ENCODE results near the gene INAFM2.

Gene INAFM2

GRCh38 chr15:40345225-40345866 is 21.9 kb downstream of the INAFM2 start:
- FAIRE-seq = no peak

GRCh38 chr15:40345867-40346578 is 22.5 kb downstream of the INAFM2 start:
- no peak for FAIRE-seq

- FAIRE-seq = no peak
Observed at GRCh38 chr15:40346579-40347558, 23.4 kb downstream of the INAFM2 start.

- FAIRE-seq = no peak
Observed at GRCh38 chr15:40347559-40348473, 24.3 kb downstream of the INAFM2 start.

- FAIRE-seq = no peak
Observed at GRCh38 chr15:40348474-40348870, 25.0 kb downstream of the INAFM2 start.

GRCh38 chr15:40349163-40349562 is 25.7 kb downstream of the INAFM2 start:
- no peak for FAIRE-seq

- FAIRE-seq = no peak
Observed at GRCh38 chr15:40352281-40352901, 28.9 kb downstream of the INAFM2 start.

- FAIRE-seq = no peak
Observed at GRCh38 chr15:40353697-40354096, 30.2 kb downstream of the INAFM2 start.

GRCh38 chr15:40354408-40355171 is 31.1 kb downstream of the INAFM2 start:
- no peak for FAIRE-seq

GRCh38 chr15:40355976-40356585 is 32.6 kb downstream of the INAFM2 start:
- FAIRE-seq = no peak

GRCh38 chr15:40357246-40357645 is 33.8 kb downstream of the INAFM2 start:
- no peak for FAIRE-seq

GRCh38 chr15:40357723-40358470 is 34.4 kb downstream of the INAFM2 start, which contains the start of gene DISP2:
Gene DISP2, plus strand, starts transcription at chr15:40358219. Its CDS starts 103 bp downstream, at chr15:40358322.
- FAIRE-seq = no peak

- FAIRE-seq = no peak
Observed at GRCh38 chr15:40358471-40359353, 35.2 kb downstream of the INAFM2 start.

GRCh38 chr15:40360015-40360414 is 36.5 kb downstream of the INAFM2 start:
- FAIRE-seq = no peak

- FAIRE-seq = no peak
Observed at GRCh38 chr15:40361640-40362039, 38.1 kb downstream of the INAFM2 start.

GRCh38 chr15:40363611-40364010 is 40.1 kb downstream of the INAFM2 start:
- FAIRE-seq = no peak

- no peak for FAIRE-seq
Observed at GRCh38 chr15:40364251-40364650, 40.8 kb downstream of the INAFM2 start.

- FAIRE-seq = no peak
Observed at GRCh38 chr15:40365016-40365415, 41.5 kb downstream of the INAFM2 start.
